Neural cell (in vitro differentiated cells): ENCODE data around the gene FSCB. TPM values are rescaled to one million over a fixed set of nuclear protein-coding genes. Genes with fewer than 3 reads are reported as not detected.

ENCODE experiments used
- H2AFZ ChIP-seq: fragments of 200-600, 300-800 bp; sonication (generic), shearing (Covaris generic); 2 replicates; pipeline ENCODE4 v1.6.0; 2014; ENCODE audit warnings: low read depth, mild to moderate bottlenecking, antibody characterized with exemption, low read length, moderate library complexity
- H3F3A ChIP-seq: fragments of 200-600 bp; shearing (Covaris generic); 2 replicates; pipeline ENCODE4 v1.6.1; 2016; ENCODE audit warnings: mild to moderate bottlenecking, moderate library complexity, mixed read lengths, antibody characterized with exemption, low read length; ENCODE audit not compliant: insufficient read depth, poor library complexity, severe bottlenecking
- H3K27ac ChIP-seq: fragments of 200-600, 300-800 bp; sonication (generic), shearing (Covaris generic); 2 replicates; pipeline ENCODE4 v1.5.1; 2014; ENCODE audit warnings: mild to moderate bottlenecking, low read length, moderate library complexity
- H3K27me3 ChIP-seq: fragments of 300-800, 200-600 bp; sonication (generic), shearing (Covaris generic); 2 replicates; pipeline ENCODE4 v1.6.0; 2014; ENCODE audit warnings: mild to moderate bottlenecking, low read depth, low read length, moderate library complexity; ENCODE audit not compliant: insufficient read depth
- H3K36me3 ChIP-seq: fragments of 300-800, 200-600 bp; sonication (generic), shearing (Covaris generic); 2 replicates; pipeline ENCODE4 v1.5.1; 2014; ENCODE audit warnings: mild to moderate bottlenecking, antibody characterized with exemption, low read length, moderate library complexity; ENCODE audit not compliant: insufficient read depth
- H3K4me2 ChIP-seq: fragments of 300-800, 200-600 bp; sonication (generic), shearing (Covaris generic); 2 replicates; pipeline ENCODE4 v1.6.0; 2014; ENCODE audit warnings: mild to moderate bottlenecking, low read length
- H3K4me3 ChIP-seq: fragments of 300-800, 200-600 bp; sonication (generic), shearing (Covaris generic); 2 replicates; pipeline ENCODE4 v1.5.1; 2014; ENCODE audit warnings: mild to moderate bottlenecking, low read length, moderate library complexity
- H3K79me2 ChIP-seq: fragments of 200-600 bp; shearing (Covaris generic); replicated peaks from 2 replicates; pipeline ENCODE4 v1.6.0; 2014; ENCODE audit warnings: mild to moderate bottlenecking, low read length, moderate library complexity; ENCODE audit not compliant: insufficient read depth
- H3K9ac ChIP-seq: fragments of 300-800, 200-600 bp; sonication (generic), shearing (Covaris generic); 2 replicates; pipeline ENCODE4 v1.6.1; 2016; ENCODE audit warnings: mild to moderate bottlenecking, low read length, mixed read lengths
- H3K9me2 ChIP-seq: fragments of 200-600 bp; shearing (Covaris generic); 2 replicates; pipeline ENCODE4 v1.6.1; 2016; ENCODE audit warnings: mild to moderate bottlenecking, low read length, mixed read lengths; ENCODE audit not compliant: insufficient read depth
- H3K9me3 ChIP-seq: fragments of 200-600, 300-800 bp; sonication (generic), shearing (Covaris generic); 2 replicates; pipeline ENCODE4 v1.6.1; 2016; ENCODE audit warnings: mild to moderate bottlenecking, mixed run types, low read length, moderate library complexity, mixed read lengths
- H4K20me1 ChIP-seq: fragments of 200-600 bp; shearing (Covaris generic); 2 replicates; pipeline ENCODE4 v1.6.1; 2016; ENCODE audit warnings: mild to moderate bottlenecking, mixed run types; ENCODE audit not compliant: insufficient read depth
- CTCF ChIP-seq: fragments of 450-650 bp; IDR thresholded peaks from 2 replicates; pipeline ENCODE4 v1.5.1; 2014; ENCODE audit warnings: antibody characterized with exemption, mild to moderate bottlenecking, moderate library complexity; ENCODE audit not compliant: poor library complexity, severe bottlenecking
- EP300 ChIP-seq: fragments of 450-650 bp; conservative IDR thresholded peaks from 2 replicates; pipeline ENCODE4 v1.6.1; 2014; ENCODE audit warnings: antibody characterized with exemption, mild to moderate bottlenecking, moderate library complexity; ENCODE audit not compliant: poor library complexity, severe bottlenecking
- EZH2 ChIP-seq: fragments of 200-600, 300-800 bp; shearing (Covaris generic), sonication (generic); IDR thresholded peaks from 2 replicates; pipeline ENCODE4 v1.6.1; 2014; ENCODE audit warnings: antibody characterized with exemption, low read length, borderline replicate concordance, mild to moderate bottlenecking; ENCODE audit not compliant: insufficient read depth, poor library complexity, severe bottlenecking
- MXI1 ChIP-seq: fragments of 450-650 bp; conservative IDR thresholded peaks from 2 replicates; pipeline ENCODE4 v1.6.1; 2014; ENCODE audit warnings: antibody characterized with exemption, mild to moderate bottlenecking; ENCODE audit not compliant: poor library complexity, severe bottlenecking
- POLR2AphosphoS5 ChIP-seq: IDR thresholded peaks from 2 replicates; pipeline ENCODE4 v1.6.1; 2012
- RAD21 ChIP-seq: fragments of 450-650 bp; conservative IDR thresholded peaks from 2 replicates; pipeline ENCODE4 v1.6.1; 2014; ENCODE audit warnings: antibody characterized with exemption, mild to moderate bottlenecking, moderate library complexity
- SMC3 ChIP-seq: fragments of 450-650 bp; conservative IDR thresholded peaks from 2 replicates; pipeline ENCODE4 v1.6.1; 2014; ENCODE audit warnings: antibody characterized with exemption, mild to moderate bottlenecking, moderate library complexity; ENCODE audit not compliant: poor library complexity
- TAF1 ChIP-seq: IDR thresholded peaks from 2 replicates; pipeline ENCODE4 v1.6.1; 2012; ENCODE audit warnings: low read depth
- polyA plus RNA-seq: library from polyadenylated mRNA; depleted of rRNA; stranded (reverse); fragments of >200 nt; gene quantifications from 2 replicates; pipeline ENCODE4 v1.2.3, GENCODE V29; 2014
- TF ChIP-seq, protein P1 (sequence below): IDR thresholded peaks from 2 replicates; pipeline ENCODE4 v1.6.1; 2012; ENCODE audit warnings: borderline replicate concordance

Gene FSCB
- polyA plus RNA-seq, 1 donor from 2014 or later = not detected

DNA sequence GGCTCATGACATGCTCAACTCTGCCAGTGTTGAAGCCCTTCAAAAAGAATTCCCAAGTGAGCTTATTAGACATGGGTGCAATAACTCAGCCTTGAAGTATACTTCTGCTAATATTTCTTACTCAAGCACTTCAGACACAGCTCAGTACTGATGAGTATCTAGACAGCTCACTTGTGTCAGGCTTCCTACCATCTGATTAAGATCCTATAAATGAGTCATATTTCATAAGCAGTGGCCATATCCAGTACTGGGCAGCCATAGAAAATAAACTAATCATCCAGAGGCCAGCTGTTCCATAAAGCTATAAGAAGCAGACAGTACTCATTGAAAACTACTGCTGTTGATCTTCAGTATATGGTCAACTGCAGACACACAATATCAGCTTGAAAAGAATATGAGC, 12.9 kb downstream of the FSCB start:
- Histone ChIP-seq H3K9me3 (no peaks in the 10 kb centered on the region), H3K9ac (no peak overlapping the region), H3F3A (no peaks in the 10 kb centered on the region), H3K4me2 (no peak overlapping the region), H2AFZ (no peak overlapping the region), H3K79me2 (no peaks in the 10 kb centered on the region), H3K4me3 (no peak overlapping the region), H4K20me1 (no peaks in the 10 kb centered on the region), H3K27ac (no peak overlapping the region), H3K27me3 (no peaks in the 10 kb centered on the region), H3K36me3 (no peaks in the 10 kb centered on the region), H3K9me2 (no peaks in the 10 kb centered on the region)
- TF ChIP-seq MXI1 (no peak), EZH2 (no peak)

DNA sequence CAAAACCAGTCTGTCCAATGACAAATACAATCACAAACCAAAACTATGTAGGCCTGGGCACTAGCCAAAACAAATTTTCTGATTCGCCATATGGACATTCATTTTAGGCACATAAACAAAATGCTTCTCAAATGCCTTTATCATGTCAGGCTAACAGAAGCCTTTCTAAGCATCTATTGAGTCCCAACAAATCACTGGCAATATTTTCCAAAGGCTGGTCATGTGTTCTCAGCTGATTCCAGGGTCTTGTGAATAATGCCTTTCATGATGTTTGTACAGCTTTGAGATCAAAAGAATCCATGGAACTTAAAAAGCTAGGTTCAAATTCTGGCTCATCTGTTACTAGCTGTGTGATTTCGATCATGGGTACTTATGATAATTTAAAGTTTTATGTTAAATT, 16.1 kb downstream of the FSCB start:
- H3K27me3 ChIP-seq = no peaks in the 10 kb centered on the region
- no peaks in the 10 kb centered on the region for H3K9me2 ChIP-seq
- H3K9ac ChIP-seq = no peak overlapping the region
- H3F3A ChIP-seq = no peaks in the 10 kb centered on the region
- no peaks in the 10 kb centered on the region for H3K79me2 ChIP-seq
- H3K4me2 ChIP-seq = no peak overlapping the region
- H4K20me1 ChIP-seq = no peaks in the 10 kb centered on the region
- TF ChIP-seq POLR2AphosphoS5 (no peak), MXI1 (no peak), EP300 (no peak), CTCF (no peak), TAF1 (no peak), EZH2 (no peak), SMC3 (no peak), RAD21 (no peak)
- TF ChIP-seq, protein P1, sequence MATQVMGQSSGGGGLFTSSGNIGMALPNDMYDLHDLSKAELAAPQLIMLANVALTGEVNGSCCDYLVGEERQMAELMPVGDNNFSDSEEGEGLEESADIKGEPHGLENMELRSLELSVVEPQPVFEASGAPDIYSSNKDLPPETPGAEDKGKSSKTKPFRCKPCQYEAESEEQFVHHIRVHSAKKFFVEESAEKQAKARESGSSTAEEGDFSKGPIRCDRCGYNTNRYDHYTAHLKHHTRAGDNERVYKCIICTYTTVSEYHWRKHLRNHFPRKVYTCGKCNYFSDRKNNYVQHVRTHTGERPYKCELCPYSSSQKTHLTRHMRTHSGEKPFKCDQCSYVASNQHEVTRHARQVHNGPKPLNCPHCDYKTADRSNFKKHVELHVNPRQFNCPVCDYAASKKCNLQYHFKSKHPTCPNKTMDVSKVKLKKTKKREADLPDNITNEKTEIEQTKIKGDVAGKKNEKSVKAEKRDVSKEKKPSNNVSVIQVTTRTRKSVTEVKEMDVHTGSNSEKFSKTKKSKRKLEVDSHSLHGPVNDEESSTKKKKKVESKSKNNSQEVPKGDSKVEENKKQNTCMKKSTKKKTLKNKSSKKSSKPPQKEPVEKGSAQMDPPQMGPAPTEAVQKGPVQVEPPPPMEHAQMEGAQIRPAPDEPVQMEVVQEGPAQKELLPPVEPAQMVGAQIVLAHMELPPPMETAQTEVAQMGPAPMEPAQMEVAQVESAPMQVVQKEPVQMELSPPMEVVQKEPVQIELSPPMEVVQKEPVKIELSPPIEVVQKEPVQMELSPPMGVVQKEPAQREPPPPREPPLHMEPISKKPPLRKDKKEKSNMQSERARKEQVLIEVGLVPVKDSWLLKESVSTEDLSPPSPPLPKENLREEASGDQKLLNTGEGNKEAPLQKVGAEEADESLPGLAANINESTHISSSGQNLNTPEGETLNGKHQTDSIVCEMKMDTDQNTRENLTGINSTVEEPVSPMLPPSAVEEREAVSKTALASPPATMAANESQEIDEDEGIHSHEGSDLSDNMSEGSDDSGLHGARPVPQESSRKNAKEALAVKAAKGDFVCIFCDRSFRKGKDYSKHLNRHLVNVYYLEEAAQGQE = no peak
- no peak overlapping the region for H3K27ac ChIP-seq
- no peak overlapping the region for H2AFZ ChIP-seq
- no peaks in the 10 kb centered on the region for H3K9me3 ChIP-seq
- no peaks in the 10 kb centered on the region for H3K36me3 ChIP-seq
- no peak overlapping the region for H3K4me3 ChIP-seq

GRCh38 chr14:44477953-44478352, 29.1 kb downstream of the FSCB start:
- no peak overlapping the region for H2AFZ ChIP-seq
- H3K79me2 ChIP-seq = no peaks in the 10 kb centered on the region
- no peaks in the 10 kb centered on the region for H3K27me3 ChIP-seq
- TF ChIP-seq SMC3 = no peak
- no peak for TF ChIP-seq EZH2
- no peak for TF ChIP-seq POLR2AphosphoS5
- TF ChIP-seq EP300 = no peak
- TF ChIP-seq CTCF = no peak
- TF ChIP-seq RAD21 = no peak
- no peak for TF ChIP-seq TAF1
- no peak for TF ChIP-seq MXI1
- TF ChIP-seq, protein P1 = no peak
- H3K27ac ChIP-seq = no peak overlapping the region
- no peaks in the 10 kb centered on the region for H4K20me1 ChIP-seq
- H3K9me3 ChIP-seq = no peaks in the 10 kb centered on the region
- H3K4me2 ChIP-seq = no peak overlapping the region
- H3K9ac ChIP-seq = no peak overlapping the region
- H3K9me2 ChIP-seq = no peaks in the 10 kb centered on the region
- H3F3A ChIP-seq = no peaks in the 10 kb centered on the region
- no peaks in the 10 kb centered on the region for H3K36me3 ChIP-seq
- H3K4me3 ChIP-seq = no peak overlapping the region
